Measurements from ENCODE around the gene SIPA1L3. TPM values are rescaled to one million over a fixed set of nuclear protein-coding genes. Genes with fewer than 3 reads are reported as not detected.

The SIPA1L3 gene
- total RNA-seq, 6 experiments from 2014 or later, result 9.1 to 20.4 (median 14.9) TPM

DNA sequence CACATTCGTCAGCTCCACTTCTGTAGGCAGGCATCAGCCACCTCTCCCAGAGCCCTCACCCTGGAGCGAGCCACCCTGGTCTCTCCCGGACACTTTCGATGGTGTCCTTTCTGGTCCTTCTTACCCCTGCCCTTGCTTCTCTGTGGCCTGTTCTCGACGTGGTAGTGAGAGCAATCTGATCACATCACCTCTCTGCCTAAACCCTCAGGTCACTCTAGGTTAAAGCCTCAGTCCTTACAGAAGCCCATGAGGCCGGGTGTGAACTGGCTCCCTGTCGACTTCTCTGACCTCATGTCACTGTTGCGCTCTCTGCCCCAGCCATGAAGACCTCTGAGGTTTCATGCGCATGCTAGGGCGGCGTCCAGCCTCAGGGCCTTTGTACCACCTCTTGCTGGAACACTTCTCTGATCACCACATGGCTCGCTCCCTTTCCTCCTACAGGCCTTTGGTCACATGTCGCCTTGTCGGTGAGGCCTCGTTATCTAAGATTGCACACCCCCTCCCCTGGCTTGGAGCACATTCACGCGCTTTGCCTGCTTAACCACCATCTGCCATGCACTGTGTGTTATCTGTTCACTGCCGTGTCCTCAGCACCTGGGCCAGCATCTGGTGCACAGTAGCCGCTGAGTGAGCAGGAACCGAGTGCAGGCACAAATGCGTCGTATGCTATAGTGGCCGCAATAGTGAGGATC lies 215.5 kb downstream of the SIPA1L3 start:
- Histone ChIP-seq H3K9me3 (no peaks in the 10 kb centered on the region), H3K27ac (no peak overlapping the region), H3K4me1 (no peaks in the 10 kb centered on the region), H3K27me3 (no peaks in the 10 kb centered on the region), H3K36me3 (peaks cover 0 to 9% (median 3%) of the 10 kb centered on the region in 4 donors), H3K4me3 (no peak overlapping the region)
- DNase-seq (no peak), ATAC-seq (no peak)
- TF ChIP-seq CTCF (IDR thresholded peaks at IDR 0.05) (no peak), POLR2A (IDR thresholded peaks at IDR 0.05) (no peak)
- intact Hi-C loops (cut with DNase I), result no loop called here
- 95% methylated on average over 13 of the region's 24 CpGs for WGBS (ENCODE audit: insufficient coverage, low coverage, low lambda C conversion rate, missing lambda C conversion rate)

GRCh38 chr19:38125238-38125637 lies 218.2 kb downstream of the SIPA1L3 start:
- TF ChIP-seq POLR2A (IDR thresholded peaks at IDR 0.05) (no peak), CTCF (IDR thresholded peaks at IDR 0.05) (no peak)
- peaks cover 0 to 3% (median 0%) of the 10 kb centered on the region in 4 donors for H3K36me3 ChIP-seq
- DNase-seq, result no peak

GRCh38 chr19:38130399-38130798 lies 223.4 kb downstream of the SIPA1L3 start:
- intact Hi-C loops (cut with DNase I), result no loop called here
- no peak for TF ChIP-seq POLR2A (IDR thresholded peaks at IDR 0.05)
- TF ChIP-seq CTCF (IDR thresholded peaks at IDR 0.05), result no peak
- no CpG with 5 or more reads among the region's 25 CpGs for WGBS (ENCODE audit: insufficient coverage, low coverage, low lambda C conversion rate, missing lambda C conversion rate)
- Histone ChIP-seq H3K27me3 (no peaks in the 10 kb centered on the region), H3K36me3 (no peaks in the 10 kb centered on the region), H3K4me3 (no peak overlapping the region), H3K9me3 (no peaks in the 10 kb centered on the region), H3K27ac (no peak overlapping the region), H3K4me1 (no peaks in the 10 kb centered on the region)
- ATAC-seq (peak in 1 of 4 donors; percentile 18), DNase-seq (no peak)

More at GRCh38 chr19:38125238-38125637, 218.2 kb downstream of the SIPA1L3 start:
- ATAC-seq, result no peak
- Histone ChIP-seq H3K9me3 (no peaks in the 10 kb centered on the region), H3K27me3 (no peaks in the 10 kb centered on the region), H3K4me1 (no peaks in the 10 kb centered on the region), H3K4me3 (no peak overlapping the region), H3K27ac (no peak overlapping the region)
- intact Hi-C loops (cut with DNase I), result no loop called here
- 87% methylated on average over 3 of the region's 9 CpGs for WGBS (ENCODE audit: insufficient coverage, low coverage, low lambda C conversion rate, missing lambda C conversion rate)

DNA sequence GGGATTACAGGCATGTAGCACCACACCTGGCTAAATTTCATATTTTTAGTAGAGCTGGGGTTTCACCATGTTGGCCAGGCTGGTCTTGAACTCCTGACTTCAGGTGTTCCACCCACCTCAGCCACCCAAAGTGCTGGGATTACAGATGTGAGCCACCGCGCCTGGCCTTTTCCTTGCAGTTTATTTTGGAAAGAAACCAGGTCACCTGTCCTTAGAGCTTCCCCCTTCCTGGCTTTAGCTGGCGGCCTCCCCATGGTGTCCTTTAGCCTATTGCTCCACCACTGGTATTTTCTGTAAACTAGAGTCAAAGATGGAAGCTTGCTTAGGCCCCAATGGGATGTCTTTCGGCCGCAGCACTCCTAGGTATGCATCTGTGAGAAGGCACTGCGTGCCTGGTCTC lies 225.8 kb downstream of the SIPA1L3 start:
- intact Hi-C loops (cut with DNase I), result no loop called here
- Histone ChIP-seq H3K4me3 (no peak overlapping the region), H3K4me1 (no peaks in the 10 kb centered on the region), H3K27me3 (no peaks in the 10 kb centered on the region), H3K36me3 (no peaks in the 10 kb centered on the region), H3K9me3 (no peaks in the 10 kb centered on the region), H3K27ac (no peak overlapping the region)
- ATAC-seq, result peak; percentile 45 to 90 (median 64)
- 18% methylated on average over 3 of the region's 6 CpGs for WGBS (ENCODE audit: insufficient coverage, low coverage, low lambda C conversion rate, missing lambda C conversion rate)
- TF ChIP-seq POLR2A (IDR thresholded peaks at IDR 0.05), result no peak
- no peak for TF ChIP-seq CTCF (IDR thresholded peaks at IDR 0.05)
- DNase-seq, result peak; percentile 30 to 65 (median 59)
